Stimulated activated naive CD4-positive, alpha-beta T cell treated with Interleukin-2 at 50 U/mL for 16 hours (primary cell): Measurements from ENCODE around the gene HTR4.
A peak's percentile ranks its signal among the peaks of the same experiment; 100 is the strongest.

ENCODE experiments used
- DNase-seq: peaks from one replicate; lab custom pipeline; 2025; lab: John Stamatoyannopoulos, UW

Gene HTR4

GRCh38 chr5:148663509-148663908, 9.2 kb upstream of the HTR4 start:
- DNase-seq: no peak

- no peak for DNase-seq
These were observed 6.0 kb upstream of the HTR4 start for GRCh38 chr5:148660346-148660660.

DNA sequence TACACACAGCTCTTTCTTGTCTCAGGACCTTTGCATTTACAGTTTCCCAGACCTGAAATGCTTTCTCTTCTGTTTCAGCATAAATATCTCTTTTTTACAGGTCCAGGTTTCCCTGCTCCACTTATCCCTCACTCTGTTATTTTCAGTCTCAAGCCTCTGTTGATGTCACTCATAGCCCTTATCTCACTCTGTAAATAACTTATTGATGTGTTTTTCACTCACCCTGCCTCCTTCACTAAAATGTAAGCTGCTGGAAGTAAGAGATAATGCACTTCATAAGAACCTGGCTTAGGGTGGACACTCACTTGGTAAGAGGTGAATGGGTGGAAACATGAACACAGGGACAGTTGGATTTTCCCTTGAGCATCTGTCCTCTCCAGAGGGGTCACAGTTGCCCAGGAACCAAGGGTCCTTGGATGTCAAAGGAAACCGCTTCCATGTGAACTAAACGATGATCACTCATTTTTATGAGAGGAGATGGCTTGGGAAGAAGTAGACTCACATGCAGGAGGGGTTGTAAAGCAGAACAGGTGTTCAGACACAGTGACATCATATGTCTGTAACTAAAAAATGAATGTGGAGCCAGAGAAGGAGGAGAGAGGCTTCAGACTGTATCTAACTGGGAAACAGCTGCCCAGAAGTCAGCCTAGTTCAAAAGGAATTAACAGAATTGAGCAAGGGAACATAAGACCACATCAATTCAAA, 5.5 kb upstream of the HTR4 start:
- DNase-seq: no peak

GRCh38 chr5:148653291-148653835, 964 bp downstream of the HTR4 start:
- DNase-seq: no peak

DNA sequence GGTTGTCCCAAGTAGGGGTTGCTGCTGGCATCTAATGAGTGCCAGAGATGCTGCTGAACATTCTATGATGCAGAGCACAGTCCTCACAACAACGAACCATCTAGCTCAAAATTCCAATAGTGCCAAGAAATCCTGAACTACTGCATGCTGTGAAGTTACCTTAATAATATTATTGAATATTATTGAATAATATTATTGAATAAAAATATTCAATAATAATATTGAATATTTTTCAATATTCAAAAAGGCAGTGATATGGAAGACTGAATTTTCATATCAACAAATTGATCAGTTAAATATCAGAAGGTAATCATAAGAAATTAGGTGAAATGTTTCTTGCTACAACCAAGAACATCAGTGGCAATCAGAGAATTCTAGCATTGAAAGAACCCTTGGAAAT, 2.8 kb downstream of the HTR4 start:
- DNase-seq: no peak

- DNase-seq: no peak
These were observed 8.8 kb downstream of the HTR4 start for GRCh38 chr5:148645527-148645926.

- DNase-seq: no peak
These were observed 12.6 kb downstream of the HTR4 start for GRCh38 chr5:148641735-148642134.

GRCh38 chr5:148640471-148640870, 13.9 kb downstream of the HTR4 start:
- DNase-seq: no peak

GRCh38 chr5:148639081-148639480, 15.2 kb downstream of the HTR4 start:
- DNase-seq: no peak

- no peak for DNase-seq
These were observed 18.0 kb downstream of the HTR4 start for GRCh38 chr5:148636353-148636752.

DNA sequence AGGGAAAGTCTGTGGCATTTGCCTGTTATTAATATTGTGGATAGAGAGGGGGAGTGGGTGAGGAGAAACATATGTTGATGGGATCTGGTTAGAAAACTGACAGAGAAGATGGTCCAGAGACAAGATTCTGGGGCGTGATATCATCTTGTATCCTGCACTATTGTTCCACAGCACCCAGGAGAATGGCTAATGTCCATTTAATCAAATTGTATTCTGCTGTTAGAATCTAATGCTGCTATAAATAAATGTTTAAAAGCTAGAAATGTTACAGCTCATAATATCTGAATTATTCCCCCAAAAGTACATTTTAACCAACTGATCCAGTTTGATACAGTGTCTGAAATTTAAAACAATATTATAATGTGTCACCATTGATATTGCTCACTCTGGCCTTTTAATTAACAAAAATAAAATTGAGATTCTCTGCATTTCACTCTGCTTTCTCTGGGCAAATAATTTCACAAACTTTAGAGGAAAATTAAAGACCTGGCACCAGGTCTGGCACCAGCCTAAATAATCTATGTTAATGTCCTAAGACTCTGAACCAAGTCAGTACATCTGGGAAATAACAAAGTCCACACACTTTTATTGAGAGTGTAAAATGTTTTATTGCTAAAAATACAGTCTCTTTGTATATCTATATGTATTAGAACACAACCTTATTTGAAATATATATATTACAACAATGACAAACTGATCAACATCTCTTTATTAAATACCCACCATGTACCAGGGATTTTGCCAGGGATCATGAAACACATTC, 18.8 kb downstream of the HTR4 start:
- DNase-seq: no peak

GRCh38 chr5:148633067-148633377, 21.3 kb downstream of the HTR4 start:
- no peak for DNase-seq

- DNase-seq: no peak
These were observed 21.9 kb downstream of the HTR4 start for GRCh38 chr5:148632255-148633066.

- no peak for DNase-seq
These were observed 27.3 kb downstream of the HTR4 start for GRCh38 chr5:148626986-148627385.

DNA sequence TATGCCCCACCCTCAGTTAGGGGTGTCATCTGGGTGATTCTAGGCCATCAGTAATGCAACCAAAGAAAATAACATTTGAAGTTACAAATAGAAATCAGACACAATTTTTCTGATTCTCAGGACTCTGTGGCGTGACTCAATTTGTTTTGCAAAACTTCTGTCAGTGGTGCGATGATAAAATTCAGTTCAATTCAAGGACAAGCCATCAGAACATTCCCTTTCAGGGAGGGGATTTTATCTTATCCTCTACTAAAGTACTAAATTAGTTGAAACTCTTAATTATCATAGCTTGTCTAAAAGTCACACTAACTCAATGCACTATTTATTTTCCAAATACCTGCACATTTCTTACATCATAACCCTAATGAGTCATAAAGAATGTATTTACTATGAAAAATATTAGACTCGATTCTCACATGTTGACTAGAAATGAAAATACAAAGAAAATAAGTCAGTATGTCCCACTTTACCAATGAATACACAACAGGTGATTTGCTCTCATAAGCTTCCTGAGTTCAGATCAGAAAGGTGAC, 28.2 kb downstream of the HTR4 start:
- no peak for DNase-seq

DNA sequence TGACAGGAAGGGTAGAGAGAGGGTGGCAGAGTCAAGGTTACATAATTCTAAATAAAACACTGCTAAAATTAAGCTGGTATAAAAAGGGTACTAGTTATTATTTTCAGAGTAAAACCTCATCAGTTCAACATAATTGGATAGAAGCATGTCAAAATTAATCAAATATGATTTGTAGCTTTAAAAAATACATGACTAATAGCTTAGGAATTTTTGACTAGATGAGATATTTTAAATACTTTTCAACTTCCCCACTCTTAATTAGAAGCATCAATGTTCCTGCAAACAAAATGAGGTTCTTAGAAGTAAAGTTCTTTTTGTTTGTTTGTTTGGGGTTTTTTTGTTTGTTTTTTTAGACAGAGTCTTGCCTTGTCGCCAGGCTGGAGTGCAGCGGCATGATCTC, 29.1 kb downstream of the HTR4 start:
- no peak for DNase-seq

DNA sequence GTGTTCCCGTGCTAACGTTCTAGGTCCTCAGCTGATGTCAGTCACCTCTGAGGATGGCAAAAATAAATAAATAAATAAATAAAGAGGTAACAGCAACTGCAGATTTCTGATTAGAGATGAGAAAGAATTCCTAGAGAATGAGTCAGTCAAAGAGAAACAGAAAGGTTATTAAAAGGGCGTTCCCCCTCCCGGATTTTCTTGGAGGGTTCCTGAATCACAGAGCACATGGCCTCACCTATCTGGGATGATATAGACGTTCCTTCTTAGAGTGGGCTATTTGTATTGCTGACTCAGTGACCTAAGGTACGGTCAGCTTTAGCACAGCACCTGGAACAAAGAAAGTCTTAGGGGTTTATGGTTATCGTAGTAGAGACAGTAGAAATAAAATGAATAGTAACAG, 30.6 kb downstream of the HTR4 start:
- DNase-seq: no peak

DNA sequence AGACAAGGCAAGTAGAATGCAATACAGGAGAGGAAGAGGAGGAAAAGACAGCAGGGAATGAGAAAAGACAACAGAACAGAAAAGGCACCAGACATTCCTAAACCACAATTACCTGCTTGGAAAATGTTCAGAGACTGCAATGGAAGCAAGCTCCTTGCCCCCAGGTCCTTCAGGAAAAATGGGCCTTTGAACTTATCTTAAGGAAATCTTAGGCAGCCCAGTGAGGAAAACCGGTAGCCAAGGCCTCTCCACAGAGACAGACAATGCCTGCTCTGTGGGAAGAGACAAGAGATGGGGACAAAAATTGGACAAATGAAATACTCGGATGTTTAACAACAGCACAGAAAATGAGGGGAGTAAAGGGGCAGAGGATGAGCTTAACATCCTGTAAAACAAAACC, 31.2 kb downstream of the HTR4 start:
- no peak for DNase-seq

DNA sequence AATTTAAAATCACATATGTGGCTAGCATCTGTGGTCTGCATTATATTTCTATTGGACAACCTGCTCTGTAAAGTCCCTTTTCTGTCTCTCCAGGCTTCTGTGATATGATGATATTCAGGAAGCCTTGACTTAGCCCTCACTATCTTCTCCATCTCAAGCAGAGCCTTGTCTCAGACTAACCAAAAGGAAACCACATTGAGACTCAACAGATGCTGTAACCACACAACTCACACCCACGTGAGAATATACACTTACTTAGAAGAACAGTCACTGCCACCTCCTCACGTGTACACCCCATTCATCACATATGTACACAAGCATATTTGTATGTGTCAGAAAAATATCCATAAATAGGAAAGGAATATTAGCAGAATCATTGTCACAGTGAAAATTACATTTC, 33.6 kb downstream of the HTR4 start:
- peak; percentile 6 for DNase-seq

DNA sequence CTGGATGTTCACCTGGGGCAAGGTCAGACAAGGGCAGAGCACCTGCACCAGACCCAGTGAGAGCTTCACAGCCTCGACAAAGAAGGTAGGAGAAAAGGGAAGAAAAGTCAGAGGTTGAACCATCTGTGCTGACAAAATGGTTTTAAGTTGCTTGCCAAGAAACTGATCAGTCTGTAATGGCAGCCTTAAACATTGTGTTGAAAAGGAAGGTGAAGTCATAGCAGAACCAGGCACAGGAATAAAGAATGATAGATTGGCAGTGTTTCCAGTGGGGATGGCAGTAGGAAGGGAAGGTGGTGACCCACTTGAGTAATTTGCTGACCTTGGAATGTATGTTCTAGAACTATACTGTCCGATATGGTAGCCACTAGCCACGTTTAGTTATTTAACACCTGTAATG, 34.2 kb downstream of the HTR4 start:
- DNase-seq: no peak

DNA sequence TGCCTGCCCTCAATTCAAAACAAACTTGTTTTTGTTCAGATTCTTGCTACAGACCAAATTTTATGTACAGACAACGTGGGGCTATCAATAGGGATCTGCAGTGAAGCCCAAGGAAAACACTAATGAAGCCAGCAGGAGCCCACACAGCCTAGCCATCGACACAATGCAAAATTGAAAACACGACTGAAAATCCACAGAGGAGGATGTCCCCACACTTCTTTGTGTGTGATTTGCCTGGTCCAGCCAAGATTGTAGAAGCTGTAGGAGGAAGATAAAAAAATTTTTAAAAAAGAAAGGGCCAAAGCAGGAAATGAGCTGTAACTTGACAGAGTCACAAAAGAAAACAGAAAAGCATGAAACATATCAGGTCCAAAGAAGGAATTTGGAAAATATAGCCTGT, 34.8 kb downstream of the HTR4 start:
- DNase-seq: no peak

DNA sequence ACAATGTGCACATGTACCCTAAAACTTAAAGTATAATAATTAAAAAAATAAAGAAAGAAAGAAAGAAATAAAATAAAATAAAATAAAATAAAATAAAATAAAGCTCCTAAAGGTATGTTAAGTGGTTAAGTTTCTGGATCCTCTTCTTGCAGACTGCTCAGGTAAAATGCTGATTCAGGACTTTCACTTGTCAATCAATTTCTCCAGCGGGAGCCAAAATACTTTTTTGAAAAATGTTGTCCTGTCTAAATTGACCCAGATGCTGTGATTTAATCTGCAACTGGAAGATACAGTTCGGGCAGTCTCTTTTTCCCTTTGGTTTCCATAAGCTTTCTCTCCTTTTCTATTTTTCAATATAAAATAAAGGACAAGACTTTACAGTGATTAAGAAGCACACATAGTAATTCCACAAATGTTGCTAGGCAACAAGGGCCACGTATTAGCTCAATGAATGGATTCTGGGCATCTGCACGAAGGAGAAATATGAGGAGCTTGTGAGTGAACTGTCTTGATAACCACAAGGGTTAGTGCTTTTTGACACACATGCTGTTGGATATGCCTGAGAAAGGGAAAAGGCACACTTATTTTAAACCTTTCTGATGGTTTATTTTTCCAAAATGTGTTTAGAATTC, 38.6 kb downstream of the HTR4 start:
- no peak for DNase-seq
